Activated T-cell treated with anti-CD3 and anti-CD28 coated beads, Interleukin-2, amount 50 U/mL, for 72 hours (primary cell): ENCODE data around the gene MAX. TPM values are rescaled to one million over a fixed set of nuclear protein-coding genes. Genes with fewer than 3 reads are reported as not detected.

Experiments
- ATAC-seq, 2 donors: fragments of 150-1000 bp; cut with Tn5 transposase; replicated peaks in 1 of 2; 2 replicates each; pipeline ENCODE4 v1.10.0; 2021; ENCODE audit warnings: moderate library complexity in 2 of 2, mild to moderate bottlenecking in 1 of 2
- DNase-seq, 2 donors: peaks; one replicate each; pipeline ENCODE4 v3.0.0; 2021 to 2022; ENCODE audit warnings: mixed read lengths in 1 of 2
- H3K27ac Mint-ChIP-seq: one replicate; pipeline ENCODE4 v1.8.0; 2022; ENCODE audit warnings: mild to moderate bottlenecking, moderate library complexity, mixed read lengths
- H3K27me3 Mint-ChIP-seq: one replicate; pipeline ENCODE4 v1.8.0; 2022; ENCODE audit warnings: low read depth, mixed read lengths
- H3K36me3 Mint-ChIP-seq, 2 donors: one replicate each; pipeline ENCODE4 v1.8.0; 2022; ENCODE audit warnings: mixed read lengths in 2 of 2, mild to moderate bottlenecking in 1 of 2; ENCODE audit not compliant: insufficient read depth in 2 of 2
- H3K4me1 Mint-ChIP-seq: one replicate; pipeline ENCODE4 v1.8.0; 2022; ENCODE audit warnings: low read depth, mixed read lengths
- H3K4me3 Mint-ChIP-seq, 2 donors: one replicate each; pipeline ENCODE4 v1.8.0; 2022; ENCODE audit warnings: mild to moderate bottlenecking in 2 of 2, mixed read lengths in 2 of 2, moderate library complexity in 2 of 2
- H3K9me3 Mint-ChIP-seq, 2 donors: one replicate each; pipeline ENCODE4 v1.8.0; 2022; ENCODE audit warnings: mixed read lengths in 2 of 2
- total RNA-seq, 2 donors: library from RNA; stranded (reverse); gene quantifications; one replicate each; pipeline ENCODE4 v1.2.3, GENCODE V29; 2022

Gene MAX, protein sequence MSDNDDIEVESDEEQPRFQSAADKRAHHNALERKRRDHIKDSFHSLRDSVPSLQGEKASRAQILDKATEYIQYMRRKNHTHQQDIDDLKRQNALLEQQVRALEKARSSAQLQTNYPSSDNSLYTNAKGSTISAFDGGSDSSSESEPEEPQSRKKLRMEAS
- 100 to 1,000 TPM; 115 to 118 TPM for total RNA-seq

DNA sequence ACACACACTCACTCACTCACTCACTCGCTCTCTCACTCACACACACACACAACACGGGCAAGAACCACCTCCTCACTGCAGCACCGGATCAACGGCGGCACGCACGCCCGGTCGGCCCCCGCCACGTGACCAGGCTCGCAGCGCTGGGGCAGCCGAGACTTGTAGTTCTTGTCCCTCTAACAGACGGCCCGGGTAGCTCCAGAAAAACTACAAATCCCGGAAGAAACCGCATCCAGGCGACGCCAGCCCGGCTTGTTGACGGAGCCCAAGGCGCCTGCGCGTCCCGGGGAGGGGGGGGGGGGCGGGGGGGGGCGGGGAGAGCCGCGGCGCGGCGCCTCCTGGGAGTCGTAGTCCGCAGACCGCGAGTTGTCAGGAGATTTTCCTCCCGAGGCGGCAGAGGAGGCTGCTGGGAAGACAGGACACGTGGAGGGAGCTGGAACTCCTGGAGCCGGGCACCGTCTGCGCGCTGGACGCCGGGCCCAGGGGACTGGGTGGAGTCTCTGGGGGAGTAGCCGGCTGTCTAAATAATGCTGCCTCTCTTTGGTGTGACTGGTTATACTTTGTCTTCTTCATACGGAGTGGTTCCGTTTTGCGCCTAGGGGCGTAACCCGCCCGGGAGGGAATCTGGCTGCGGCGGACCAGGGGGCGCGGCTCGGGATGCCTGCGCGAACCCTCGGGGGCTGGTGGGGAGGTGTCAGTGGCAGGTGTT, at the start of gene MAX:
TSS of gene MAX (minus strand) at position 77 of the 709 bp plus-strand sequence. CDS start 178 bp downstream, outside the sequence.
- peak; percentile 98 for DNase-seq
- Mint-ChIP-seq H3K4me3 (peak within 1 kb of the TSS; percentile 89 to 99), H3K27ac (peak within 1 kb of the TSS; percentile 99), H3K9me3 (no peaks in the 10 kb centered on the region), H3K36me3 (peaks cover 7 to 20% of the 10 kb centered on the region in 2 donors), H3K27me3 (peaks cover 12% of the 10 kb centered on the region), H3K4me1 (peaks cover 42% of the 10 kb centered on the region)
- ATAC-seq, result peak; percentile 96 to 97

DNA sequence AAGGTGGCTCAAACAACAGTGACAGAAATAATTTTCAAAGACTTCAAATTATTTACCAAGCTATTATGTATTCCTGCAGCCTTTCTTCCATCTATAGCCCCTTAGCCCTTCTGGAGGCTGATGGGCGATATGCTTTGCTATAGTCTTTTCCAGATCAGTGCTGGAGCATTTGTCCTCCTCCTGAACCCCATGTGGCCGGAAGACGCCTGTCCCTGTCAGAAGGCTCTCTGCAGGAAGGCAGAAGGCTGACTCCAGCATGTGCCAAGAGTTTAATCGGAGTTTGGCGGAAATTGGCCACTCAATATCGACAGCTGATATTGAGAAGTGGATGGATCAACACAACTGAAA, 49.3 kb upstream of the MAX start:
- DNase-seq, result no peak
- H3K27me3 Mint-ChIP-seq, result no peaks in the 10 kb centered on the region
- no peaks in the 10 kb centered on the region for H3K4me1 Mint-ChIP-seq
- H3K36me3 Mint-ChIP-seq, result no peaks in the 10 kb centered on the region
- no peak for ATAC-seq
- H3K9me3 Mint-ChIP-seq, result no peaks in the 10 kb centered on the region
- no peak overlapping the region for H3K4me3 Mint-ChIP-seq
- no peak overlapping the region for H3K27ac Mint-ChIP-seq

DNA sequence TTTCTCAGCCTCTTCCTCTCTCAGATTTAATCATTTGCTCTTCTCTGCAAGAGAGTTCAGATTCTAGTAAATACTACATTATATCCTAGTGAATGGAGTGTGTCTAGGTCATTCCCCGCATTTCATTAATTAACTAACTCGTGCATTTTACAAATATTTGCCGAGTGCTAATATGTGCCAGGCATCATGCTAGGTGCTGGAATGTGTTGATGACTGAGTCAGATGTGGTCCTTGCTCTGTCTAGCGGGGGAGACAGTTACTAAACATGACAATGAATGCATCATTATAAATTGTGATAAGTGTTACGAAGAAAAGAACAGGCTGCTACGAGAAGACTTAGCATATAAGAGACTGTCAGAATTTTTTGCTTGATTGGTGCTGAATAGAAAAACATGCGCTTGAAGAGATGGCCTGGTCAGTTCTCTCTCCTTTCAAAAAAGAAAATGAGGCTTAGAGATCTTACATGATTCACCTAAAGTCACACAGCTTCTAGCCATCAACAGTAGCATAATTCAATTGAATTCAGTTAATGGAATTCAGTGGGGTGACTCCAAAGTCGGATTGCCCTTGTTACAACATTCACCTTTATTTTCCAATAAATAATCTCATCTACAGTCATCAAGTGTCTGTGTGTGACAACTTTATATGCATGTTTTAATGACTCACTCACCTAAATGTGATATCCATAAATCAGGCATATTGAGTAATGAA, 48.7 kb upstream of the MAX start:
- no peak overlapping the region for H3K4me3 Mint-ChIP-seq
- H3K27me3 Mint-ChIP-seq, result no peaks in the 10 kb centered on the region
- DNase-seq (no peak), ATAC-seq (no peak)
- H3K4me1 Mint-ChIP-seq, result no peaks in the 10 kb centered on the region
- H3K9me3 Mint-ChIP-seq, result no peaks in the 10 kb centered on the region
- no peak overlapping the region for H3K27ac Mint-ChIP-seq
- H3K36me3 Mint-ChIP-seq, result no peaks in the 10 kb centered on the region

DNA sequence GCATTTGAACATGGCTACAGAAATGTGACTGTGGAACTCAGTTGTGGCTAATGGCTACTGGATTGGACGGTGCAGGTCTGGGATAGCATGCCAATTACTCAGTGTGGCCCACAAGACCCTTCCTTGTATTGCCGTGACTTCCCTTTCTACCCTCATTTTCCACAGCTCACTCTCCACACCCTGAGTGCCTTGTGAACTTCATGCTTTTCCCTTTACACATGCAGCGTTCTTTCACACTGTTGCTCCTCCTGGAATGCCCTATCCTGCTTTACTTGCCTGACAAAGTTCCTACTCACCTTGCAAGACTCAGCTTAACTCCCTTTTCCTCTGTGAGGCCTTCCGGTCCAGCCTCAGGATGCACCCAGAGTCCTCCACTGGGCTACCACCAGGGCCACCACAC, 46.8 kb upstream of the MAX start:
- Mint-ChIP-seq H3K9me3 (no peaks in the 10 kb centered on the region), H3K4me1 (no peaks in the 10 kb centered on the region), H3K36me3 (no peaks in the 10 kb centered on the region), H3K27me3 (no peaks in the 10 kb centered on the region), H3K27ac (no peak overlapping the region), H3K4me3 (no peak overlapping the region)
- ATAC-seq, result no peak
- no peak for DNase-seq

DNA sequence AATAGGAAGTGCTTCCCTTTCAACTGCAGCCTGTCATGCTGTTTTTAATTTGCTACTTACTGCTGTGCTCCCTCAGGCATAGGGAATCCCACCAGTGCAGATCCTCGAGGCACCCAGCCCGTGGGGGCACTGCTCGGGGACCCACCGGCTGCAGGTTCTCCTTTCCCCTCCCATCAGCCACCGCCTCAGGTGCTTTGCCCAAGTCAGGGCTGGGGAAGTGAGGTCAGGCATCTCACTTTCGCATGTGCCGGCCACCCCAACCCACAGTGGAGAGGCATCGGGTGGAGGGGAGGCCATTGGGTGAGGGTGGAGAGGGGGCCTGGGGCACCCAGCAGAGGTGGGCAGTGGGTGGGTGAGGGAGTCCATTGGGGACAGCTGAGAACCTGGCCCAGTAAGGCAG, 41.9 kb upstream of the MAX start:
- no peak for DNase-seq
- Mint-ChIP-seq H3K4me1 (no peaks in the 10 kb centered on the region), H3K27me3 (peaks cover 7% of the 10 kb centered on the region), H3K27ac (no peak overlapping the region), H3K4me3 (no peak overlapping the region), H3K9me3 (no peaks in the 10 kb centered on the region), H3K36me3 (no peaks in the 10 kb centered on the region)
- ATAC-seq, result no peak

DNA sequence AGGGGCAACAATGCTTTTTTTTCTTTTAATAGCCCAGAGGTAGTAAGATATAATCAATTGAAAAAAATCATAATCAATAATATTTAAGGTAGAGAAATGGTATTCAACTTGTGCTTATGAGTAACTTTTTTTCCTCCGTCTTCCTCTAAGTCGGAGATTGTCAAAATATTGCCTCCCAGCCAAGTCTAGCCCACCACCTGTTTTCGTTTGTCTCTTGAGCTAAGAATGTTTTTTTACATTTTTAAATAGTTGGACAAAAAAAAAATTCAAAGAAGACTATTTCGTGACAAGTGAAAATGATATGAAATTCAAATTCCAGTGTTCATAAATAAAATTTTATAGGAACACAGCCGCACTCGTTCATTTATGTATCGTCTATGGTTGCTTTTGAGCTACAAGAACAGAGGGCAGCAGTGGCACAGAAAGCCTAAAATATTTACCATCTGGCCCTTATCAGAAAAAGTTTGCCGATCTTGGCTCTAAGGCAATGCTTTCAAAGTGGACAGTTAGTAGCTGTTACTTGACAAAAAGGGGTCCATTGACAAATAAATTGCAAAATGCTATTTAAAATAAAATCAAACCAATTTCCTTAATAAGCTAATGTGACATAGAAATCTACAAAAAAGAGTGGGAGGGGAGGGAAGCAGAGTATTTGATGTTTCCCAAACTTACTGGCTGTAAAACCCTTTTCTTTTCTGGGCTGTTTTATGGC, 40.8 kb upstream of the MAX start:
- Mint-ChIP-seq H3K36me3 (no peaks in the 10 kb centered on the region), H3K4me1 (no peaks in the 10 kb centered on the region), H3K4me3 (no peak overlapping the region), H3K27me3 (peaks cover 7% of the 10 kb centered on the region), H3K27ac (no peak overlapping the region), H3K9me3 (no peaks in the 10 kb centered on the region)
- no peak for ATAC-seq
- no peak for DNase-seq

DNA sequence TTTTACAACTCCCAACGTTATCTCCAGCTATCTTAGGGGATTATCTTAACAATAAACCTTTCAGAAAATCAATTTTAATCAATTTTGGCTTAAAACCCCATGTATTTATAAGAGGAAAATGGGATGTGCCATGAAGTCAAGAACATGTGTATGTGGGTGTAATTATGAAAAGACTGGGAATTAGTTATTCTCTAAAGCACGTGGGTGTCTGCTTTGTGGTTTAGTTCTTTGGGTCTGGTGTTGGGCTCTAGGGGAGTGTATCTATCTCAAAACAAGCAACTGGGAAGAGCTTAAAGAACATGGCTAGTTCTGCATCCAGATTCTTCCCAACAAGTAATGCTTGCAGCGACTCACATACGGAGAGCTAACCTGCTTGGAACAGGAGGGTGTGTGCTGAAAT, 40.1 kb upstream of the MAX start:
- Mint-ChIP-seq H3K27ac (no peak overlapping the region), H3K27me3 (peaks cover 7% of the 10 kb centered on the region), H3K4me1 (no peaks in the 10 kb centered on the region), H3K4me3 (no peak overlapping the region), H3K9me3 (no peaks in the 10 kb centered on the region), H3K36me3 (no peaks in the 10 kb centered on the region)
- ATAC-seq, result no peak
- no peak for DNase-seq

DNA sequence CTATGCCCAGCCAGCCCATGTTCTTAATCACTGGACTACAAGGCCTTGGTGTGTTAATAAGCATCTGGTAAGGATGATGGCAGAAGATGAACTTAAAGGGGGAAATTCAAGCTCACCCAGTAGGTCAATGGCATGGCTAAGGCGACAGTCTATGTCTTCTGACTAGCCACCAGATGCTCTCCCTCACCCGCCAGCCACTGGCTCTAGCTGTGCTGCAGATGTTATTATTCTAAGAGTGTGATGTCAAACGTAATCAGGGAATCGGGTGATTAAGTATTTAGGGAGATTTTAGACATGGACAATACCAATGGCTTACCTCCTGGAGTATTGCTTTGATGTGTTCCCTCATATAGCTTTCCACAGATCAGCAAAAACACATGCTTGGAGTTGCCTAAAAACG, 39.2 kb upstream of the MAX start:
- no peak overlapping the region for H3K27ac Mint-ChIP-seq
- H3K4me3 Mint-ChIP-seq, result no peak overlapping the region
- H3K27me3 Mint-ChIP-seq, result peaks cover 7% of the 10 kb centered on the region
- H3K36me3 Mint-ChIP-seq, result no peaks in the 10 kb centered on the region
- DNase-seq, result no peak
- no peak for ATAC-seq
- no peaks in the 10 kb centered on the region for H3K4me1 Mint-ChIP-seq
- no peaks in the 10 kb centered on the region for H3K9me3 Mint-ChIP-seq

DNA sequence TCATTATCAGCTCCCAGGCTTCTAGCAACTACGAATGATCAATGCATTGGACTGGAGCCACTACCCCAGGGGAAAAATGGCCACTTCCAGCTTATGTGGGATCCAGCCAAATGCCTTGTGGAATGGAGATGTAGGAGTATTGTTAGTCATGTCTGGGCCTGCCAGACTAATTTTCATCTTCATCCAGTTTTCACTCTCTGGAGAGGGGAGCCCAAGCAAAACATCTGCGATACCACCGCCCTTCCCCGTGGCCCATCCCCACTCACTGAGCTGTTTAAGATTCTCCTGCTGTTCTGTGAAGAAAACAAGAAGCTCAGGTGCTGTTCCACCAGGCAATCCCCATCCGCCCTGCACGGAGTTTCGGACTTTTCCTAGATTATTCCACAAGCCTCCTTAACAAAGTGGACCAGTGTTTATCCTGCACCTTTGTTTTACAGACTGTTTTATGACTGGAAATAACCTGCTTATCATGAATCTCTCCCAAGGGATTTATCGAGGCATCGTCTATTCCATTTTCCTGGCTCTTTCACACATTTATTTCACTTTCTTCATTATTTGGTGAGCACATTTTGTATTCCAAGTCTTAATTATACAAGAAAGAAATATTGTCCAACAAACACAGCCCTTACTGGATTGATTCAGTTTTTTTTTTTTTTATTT, 35.5 kb upstream of the MAX start:
- H3K27me3 Mint-ChIP-seq, result no peaks in the 10 kb centered on the region
- peaks cover 10% of the 10 kb centered on the region for H3K4me1 Mint-ChIP-seq
- no peak overlapping the region for H3K4me3 Mint-ChIP-seq
- no peaks in the 10 kb centered on the region for H3K36me3 Mint-ChIP-seq
- DNase-seq (no peak), ATAC-seq (no peak)
- no peaks in the 10 kb centered on the region for H3K9me3 Mint-ChIP-seq
- H3K27ac Mint-ChIP-seq, result no peak overlapping the region

DNA sequence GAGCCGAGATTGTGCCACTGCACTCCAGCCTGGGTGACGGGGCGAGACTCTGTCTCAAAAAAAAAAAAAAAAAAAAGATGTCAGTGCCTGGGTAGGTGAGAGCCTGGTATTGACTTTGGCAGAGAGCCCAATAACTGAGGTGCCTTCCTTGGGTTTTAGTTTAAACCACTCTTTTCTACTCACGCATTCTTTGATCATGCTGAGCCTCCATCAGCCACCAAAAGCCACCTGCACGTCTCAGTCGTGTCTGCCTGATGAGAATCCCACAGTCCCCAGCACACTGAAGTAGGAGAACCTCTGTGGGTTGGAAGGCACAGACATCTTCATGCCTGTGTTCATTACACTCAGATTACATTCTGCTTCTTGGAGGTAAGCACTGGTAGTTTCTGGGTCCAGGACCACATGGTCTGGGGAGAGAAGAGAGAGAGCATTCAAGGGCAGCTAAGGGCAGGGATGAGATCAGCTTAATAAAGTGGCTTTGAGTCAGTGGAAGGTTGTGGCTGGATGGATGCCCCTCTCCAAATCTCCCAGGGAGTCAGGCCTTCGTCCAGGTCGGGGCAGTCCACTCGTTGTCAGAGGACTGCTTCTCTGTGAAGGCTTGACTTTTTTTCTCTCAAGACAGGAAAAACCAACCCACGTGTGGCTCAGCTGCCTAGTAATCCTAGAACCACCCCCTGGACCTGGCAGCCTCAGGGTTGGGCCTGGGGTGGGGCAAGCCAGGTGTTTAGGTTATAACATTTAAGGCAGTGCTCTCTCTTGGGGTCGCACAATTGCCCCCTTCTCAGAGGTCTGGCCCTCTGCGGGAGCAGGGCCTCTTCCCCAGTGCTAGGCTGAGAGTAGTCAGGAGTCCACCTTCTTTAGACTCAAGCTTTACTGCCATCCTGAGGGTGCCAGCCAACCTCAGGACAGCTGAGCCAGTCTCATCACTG, 32.6 kb upstream of the MAX start:
- H3K36me3 Mint-ChIP-seq, result no peaks in the 10 kb centered on the region
- peak in 1 of 2 donors; percentile 22 for ATAC-seq
- peaks cover 10% of the 10 kb centered on the region for H3K4me1 Mint-ChIP-seq

DNA sequence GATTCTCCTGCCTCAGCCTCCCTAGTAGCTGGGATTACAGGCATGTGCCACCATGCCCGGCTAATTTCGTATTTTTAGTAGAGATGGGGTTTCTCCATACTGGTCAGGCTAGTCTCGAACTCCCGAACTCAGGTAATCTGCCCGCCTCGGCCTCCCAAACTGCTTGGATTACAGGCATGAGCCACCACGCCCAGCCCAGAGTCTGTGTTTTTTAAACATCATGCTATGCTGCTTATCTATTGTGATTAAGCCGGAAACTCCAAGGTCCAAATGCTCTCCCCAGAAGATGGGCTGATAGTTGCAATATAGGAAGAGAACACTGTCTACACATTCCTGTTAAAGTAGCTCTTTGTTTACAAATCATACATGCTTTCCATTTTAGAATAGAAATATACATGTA, 30.5 kb upstream of the MAX start:
- no peak for ATAC-seq
- H3K27me3 Mint-ChIP-seq, result no peaks in the 10 kb centered on the region
- H3K9me3 Mint-ChIP-seq, result no peaks in the 10 kb centered on the region
- H3K36me3 Mint-ChIP-seq, result no peaks in the 10 kb centered on the region
- DNase-seq, result no peak
- peaks cover 10% of the 10 kb centered on the region for H3K4me1 Mint-ChIP-seq
- H3K27ac Mint-ChIP-seq, result no peak overlapping the region
- H3K4me3 Mint-ChIP-seq, result no peak overlapping the region

More for the DNA sequence above, 32.6 kb upstream of the MAX start:
- DNase-seq, result no peak
- Mint-ChIP-seq H3K9me3 (no peaks in the 10 kb centered on the region), H3K27ac (no peak overlapping the region), H3K4me3 (no peak overlapping the region), H3K27me3 (no peaks in the 10 kb centered on the region)

DNA sequence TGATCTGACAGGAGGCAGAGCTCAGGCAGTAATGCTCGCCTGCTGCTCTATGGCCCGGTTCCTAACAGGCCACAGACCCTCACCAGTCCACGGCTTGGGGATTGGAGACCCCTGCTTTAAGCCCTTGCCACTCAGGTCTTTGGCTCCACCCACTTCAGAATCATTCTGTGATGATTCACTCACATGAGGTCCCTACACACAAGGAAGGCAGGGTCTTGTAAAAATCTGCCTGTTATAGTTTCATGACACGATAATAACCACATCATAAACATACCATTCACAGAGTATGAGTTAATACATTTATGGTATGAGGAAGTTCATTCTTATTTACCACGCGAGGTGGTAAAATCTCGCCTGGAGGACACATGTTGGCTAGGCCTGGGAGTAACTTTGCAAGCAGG, 29.0 kb upstream of the MAX start:
- Mint-ChIP-seq H3K4me1 (peaks cover 10% of the 10 kb centered on the region), H3K27me3 (peaks cover 7% of the 10 kb centered on the region), H3K4me3 (no peak overlapping the region), H3K36me3 (no peaks in the 10 kb centered on the region), H3K27ac (no peak overlapping the region), H3K9me3 (no peaks in the 10 kb centered on the region)
- ATAC-seq (peak in 1 of 2 donors; percentile 29), DNase-seq (no peak)
